Astrocyte (in vitro differentiated cells and primary cell): ENCODE measurements around the gene CNTROB.

Experiments
- CTCF ChIP-seq: IDR thresholded peaks from 2 replicates; pipeline ENCODE4 v1.5.1; 2011; ENCODE audit warnings: low read depth, mild to moderate bottlenecking, inconsistent platforms, low read length, moderate library complexity; ENCODE audit not compliant: insufficient read depth
- EZH2 ChIP-seq: IDR thresholded peaks from 2 replicates; pipeline ENCODE4 v1.6.1; 2012; ENCODE audit warnings: mild to moderate bottlenecking, low read length, inconsistent platforms; ENCODE audit not compliant: insufficient read depth

- TF ChIP-seq CTCF = no peak
- no peak for TF ChIP-seq EZH2
These were observed 4.4 kb upstream of the CNTROB start for GRCh38 chr17:7927596-7927995.
